Measurements from ENCODE around the gene MAGI1.

- TF ChIP-seq CTCF (IDR thresholded peaks at IDR 0.05) = no peak
- no peak for TF ChIP-seq POLR2AphosphoS5 (IDR thresholded peaks at IDR 0.05; ENCODE audit: insufficient read depth in 1 of 2, low read depth in 1 of 2)
- no peak for TF ChIP-seq POLR2A (IDR thresholded peaks at IDR 0.05)
Observed at GRCh38 chr3:65650247-65650646, 388.5 kb downstream of the MAGI1 start.

All from vagina (tissue), 2 donors.